Occipital lobe (tissue), 2 donors: ENCODE results near the gene PRDM11. TPM values are rescaled to one million over a fixed set of nuclear protein-coding genes. Genes with fewer than 3 reads are reported as not detected.

ENCODE experiments used
- DNase-seq: peaks from one replicate; lab custom pipeline; 2025; lab: John Stamatoyannopoulos, UW
- total RNA-seq: library from RNA; depleted of rRNA; stranded (reverse); fragments of >200 nt; gene quantifications from one replicate; pipeline ENCODE4 v1.2.3, GENCODE V29; 2014

The PRDM11 gene
- total RNA-seq, 1 donor from 2014 or later = 6.2 TPM

DNA sequence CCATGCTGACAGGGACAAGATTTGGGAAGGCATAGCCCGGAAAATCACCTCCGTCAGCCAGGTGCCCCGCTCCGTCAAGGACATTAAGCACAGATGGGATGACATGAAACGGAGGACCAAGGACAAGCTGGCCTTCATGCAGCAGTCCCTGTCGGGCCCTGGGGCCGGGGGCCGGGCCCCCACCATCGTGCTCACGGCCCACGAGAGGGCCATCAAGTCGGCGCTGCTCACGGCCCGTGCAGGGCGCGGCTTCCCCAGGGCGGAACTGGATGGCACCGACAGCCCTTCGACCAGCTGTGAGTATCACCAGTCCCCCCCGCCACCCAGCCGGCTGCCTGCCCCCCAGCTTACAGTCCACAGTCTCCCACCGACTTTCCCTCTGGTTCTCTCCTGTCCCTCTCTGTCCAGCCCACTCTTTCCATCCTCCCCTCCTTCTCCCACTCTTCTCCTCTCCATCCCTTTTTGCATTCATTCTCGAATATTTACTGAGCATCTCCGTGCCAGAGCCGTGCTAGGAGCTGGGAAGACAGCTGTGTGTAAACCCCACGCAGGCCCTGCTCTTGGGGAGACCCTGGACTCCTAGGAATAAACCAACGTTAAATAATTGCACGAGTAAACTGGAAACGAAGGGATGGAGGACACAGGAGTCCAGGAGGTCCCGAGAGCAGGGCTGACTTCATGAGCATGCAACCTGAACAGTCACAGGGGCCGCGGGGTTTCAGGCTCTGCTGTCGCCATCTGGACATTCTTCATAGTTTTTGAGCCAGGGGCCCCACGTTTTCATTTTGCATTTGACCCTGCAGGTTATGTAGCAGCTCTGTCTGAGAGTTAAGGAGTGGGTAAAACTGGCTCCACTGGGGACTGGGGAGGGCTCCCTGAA lies 62.8 kb downstream of the PRDM11 start:
- DNase-seq = no peak

- peak; percentile 82 for DNase-seq
Observed at GRCh38 chr11:45209891-45210699, 63.7 kb downstream of the PRDM11 start.

DNA sequence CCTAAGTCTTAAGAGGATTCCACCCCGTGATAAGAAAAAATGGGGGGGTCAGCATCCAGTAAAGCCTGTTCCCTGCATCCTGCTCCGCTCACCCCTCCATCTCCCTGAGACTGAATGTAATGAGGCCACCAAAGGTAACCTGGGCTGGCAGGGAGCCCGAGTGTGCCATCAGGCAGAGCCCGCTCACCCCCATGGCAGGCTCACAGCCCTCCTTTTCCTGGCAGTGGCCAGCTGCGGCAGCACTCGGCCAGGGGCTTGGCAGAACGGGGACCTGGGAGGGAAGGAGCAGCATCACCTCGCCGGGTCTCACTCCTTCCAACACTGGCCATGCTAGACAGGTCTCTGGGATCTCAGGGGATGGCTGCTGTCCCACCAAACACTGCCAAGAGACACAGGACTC lies 64.4 kb downstream of the PRDM11 start:
- no peak for DNase-seq

- no peak for DNase-seq
Observed at GRCh38 chr11:45211732-45212131, 65.3 kb downstream of the PRDM11 start.

DNA sequence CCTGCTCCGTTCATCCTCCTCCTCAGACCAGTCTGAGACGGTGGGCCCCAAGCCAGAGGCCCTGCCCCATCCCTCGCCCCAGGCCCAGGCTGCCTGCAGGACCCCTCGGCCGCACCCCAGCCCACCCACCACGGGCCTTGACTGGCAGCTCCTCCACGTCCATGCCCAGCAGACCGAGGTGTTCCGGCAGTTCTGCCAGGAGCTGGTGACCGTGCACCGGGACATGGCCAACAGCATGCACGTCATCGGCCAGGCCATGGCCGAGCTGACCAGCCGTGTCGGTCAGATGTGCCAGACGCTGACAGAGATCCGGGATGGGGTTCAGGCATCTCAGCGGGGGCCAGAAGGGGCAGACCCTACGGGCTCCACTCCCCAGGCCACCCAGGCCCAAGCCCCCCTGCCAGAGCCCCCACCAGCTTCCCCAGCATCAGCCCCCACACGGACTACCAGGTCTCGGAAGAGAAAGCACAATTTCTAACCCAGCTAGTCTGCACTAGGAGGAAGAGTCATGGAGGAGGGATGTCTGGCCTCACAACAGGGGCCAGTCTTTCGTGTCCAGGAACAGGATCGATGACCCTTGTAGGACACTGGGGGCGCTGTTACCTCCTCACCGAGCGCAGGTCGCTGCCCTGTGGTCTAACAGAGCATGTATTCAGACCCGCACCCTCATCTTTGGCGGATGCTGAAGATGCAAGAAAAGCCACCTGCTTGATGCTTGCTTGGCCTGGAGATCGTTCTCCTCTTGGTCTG lies 66.3 kb downstream of the PRDM11 start:
- DNase-seq = no peak

DNA sequence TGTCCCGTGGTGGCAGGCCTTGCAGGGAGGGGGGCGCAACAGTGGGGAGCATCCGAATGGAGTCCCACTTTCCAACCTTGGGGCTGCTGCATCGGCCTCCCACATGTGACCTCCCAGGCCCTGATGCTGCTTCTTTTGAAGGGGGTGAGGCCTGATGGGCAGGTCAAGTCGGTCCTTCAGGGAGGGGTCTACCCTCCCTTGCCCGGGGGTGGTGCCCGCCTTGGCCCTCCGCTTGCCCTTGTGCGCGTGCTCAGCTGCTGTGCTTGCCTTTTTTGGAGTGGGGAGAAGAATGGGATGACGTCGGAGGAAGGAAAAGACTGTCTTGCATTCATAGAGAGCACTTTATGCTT lies 66.9 kb downstream of the PRDM11 start:
- no peak for DNase-seq

GRCh38 chr11:45213717-45214116 lies 67.3 kb downstream of the PRDM11 start:
- DNase-seq = no peak

DNA sequence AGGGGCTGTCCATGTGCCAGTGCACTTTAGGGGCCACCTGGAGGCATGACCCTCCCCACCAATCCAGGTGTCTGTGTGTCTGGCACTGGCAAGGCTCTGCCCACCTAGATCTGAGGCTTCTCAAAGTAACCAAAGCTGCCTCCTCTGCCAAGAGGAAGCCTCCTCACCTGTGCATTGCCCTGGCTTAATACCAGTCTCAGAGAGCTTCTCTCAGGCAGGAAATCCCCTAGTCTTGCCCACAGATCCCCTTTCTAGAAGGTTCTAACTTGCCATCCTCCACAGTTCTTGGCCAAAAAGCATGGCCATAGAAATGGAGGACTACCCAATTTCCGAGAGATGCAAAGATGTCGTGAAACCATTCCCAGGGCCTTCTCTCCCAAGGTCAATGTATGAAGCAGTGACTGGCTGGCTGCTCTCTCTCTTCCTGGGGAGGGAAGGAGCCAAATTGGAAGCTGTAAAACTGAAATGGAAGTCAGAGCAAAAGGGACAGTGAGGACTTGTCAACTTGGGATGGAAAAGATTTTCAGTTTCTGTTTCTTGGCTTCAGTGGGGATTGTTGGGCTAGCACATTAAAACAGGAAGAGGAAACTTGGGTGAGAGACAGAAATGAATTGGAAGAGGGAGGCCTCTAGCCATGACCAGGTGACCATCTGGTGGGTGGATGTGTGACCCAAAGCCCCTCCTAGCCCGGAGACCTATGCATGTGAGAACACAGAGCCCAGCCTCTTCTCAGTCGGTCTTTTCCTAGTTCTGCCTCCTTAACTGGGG lies 68.8 kb downstream of the PRDM11 start:
- DNase-seq = no peak

DNA sequence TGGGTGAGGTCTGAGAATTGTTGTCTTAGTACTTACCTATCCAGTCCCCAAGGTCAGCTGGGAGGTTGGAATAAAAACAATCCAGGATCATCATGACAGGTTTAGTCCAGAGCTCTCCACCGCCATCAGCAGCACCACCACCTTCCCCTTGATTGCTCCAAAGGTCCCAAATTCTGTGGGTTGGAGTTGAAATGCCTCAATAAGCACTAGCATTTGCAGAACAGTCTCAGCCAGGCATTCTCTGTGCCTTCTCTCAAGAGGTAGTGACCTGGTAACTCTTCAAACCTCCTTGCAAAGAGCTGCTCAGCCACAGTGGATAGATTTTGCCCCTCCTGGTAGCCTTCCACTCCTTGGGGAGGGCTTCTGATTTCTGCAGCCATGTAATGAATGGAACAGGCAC lies 69.6 kb downstream of the PRDM11 start:
- no peak for DNase-seq

GRCh38 chr11:45216901-45217300 lies 70.5 kb downstream of the PRDM11 start:
- DNase-seq = no peak

- no peak for DNase-seq
Observed at GRCh38 chr11:45217991-45218390, 71.6 kb downstream of the PRDM11 start.

GRCh38 chr11:45218705-45219104 lies 72.3 kb downstream of the PRDM11 start:
- no peak for DNase-seq

DNA sequence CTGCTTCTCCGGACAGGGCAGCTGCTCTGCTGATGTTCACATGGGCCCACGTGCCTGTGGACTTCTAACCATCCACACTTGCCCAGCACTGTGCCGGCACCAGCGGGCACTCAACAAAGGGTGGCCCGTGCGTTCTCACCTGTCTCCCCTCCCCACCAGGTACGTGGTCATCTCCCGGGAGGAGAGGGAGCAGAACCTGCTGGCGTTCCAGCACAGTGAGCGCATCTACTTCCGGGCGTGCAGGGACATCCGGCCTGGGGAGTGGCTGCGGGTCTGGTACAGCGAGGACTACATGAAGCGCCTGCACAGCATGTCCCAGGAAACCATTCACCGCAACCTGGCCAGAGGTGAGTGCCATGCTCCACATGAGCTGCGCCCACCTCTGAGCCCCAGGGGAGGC lies 73.0 kb downstream of the PRDM11 start:
- no peak for DNase-seq

DNA sequence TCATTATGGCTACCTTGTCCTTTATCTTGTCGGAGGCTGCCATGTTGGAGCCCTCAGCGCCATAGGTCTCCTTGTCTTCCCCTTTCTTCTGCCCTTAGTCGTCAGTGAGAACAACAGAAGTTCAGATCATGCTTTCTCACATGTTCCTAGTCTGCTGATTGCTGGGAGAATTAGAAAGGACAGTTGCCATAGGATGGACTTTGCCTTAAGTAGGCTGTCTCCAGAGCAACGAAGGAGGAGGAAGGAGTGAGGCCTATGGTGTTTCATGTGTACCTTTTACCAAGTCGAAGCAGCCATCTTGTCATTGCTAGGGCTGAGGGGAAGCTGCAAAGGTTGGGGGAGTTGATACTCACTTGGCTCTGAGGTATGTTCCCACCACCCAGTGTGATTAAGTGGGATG lies 77.1 kb downstream of the PRDM11 start:
- DNase-seq = no peak

- DNase-seq = no peak
Observed at GRCh38 chr11:45224766-45225165, 78.3 kb downstream of the PRDM11 start.

GRCh38 chr11:45225277-45225676 lies 78.8 kb downstream of the PRDM11 start:
- no peak for DNase-seq

DNA sequence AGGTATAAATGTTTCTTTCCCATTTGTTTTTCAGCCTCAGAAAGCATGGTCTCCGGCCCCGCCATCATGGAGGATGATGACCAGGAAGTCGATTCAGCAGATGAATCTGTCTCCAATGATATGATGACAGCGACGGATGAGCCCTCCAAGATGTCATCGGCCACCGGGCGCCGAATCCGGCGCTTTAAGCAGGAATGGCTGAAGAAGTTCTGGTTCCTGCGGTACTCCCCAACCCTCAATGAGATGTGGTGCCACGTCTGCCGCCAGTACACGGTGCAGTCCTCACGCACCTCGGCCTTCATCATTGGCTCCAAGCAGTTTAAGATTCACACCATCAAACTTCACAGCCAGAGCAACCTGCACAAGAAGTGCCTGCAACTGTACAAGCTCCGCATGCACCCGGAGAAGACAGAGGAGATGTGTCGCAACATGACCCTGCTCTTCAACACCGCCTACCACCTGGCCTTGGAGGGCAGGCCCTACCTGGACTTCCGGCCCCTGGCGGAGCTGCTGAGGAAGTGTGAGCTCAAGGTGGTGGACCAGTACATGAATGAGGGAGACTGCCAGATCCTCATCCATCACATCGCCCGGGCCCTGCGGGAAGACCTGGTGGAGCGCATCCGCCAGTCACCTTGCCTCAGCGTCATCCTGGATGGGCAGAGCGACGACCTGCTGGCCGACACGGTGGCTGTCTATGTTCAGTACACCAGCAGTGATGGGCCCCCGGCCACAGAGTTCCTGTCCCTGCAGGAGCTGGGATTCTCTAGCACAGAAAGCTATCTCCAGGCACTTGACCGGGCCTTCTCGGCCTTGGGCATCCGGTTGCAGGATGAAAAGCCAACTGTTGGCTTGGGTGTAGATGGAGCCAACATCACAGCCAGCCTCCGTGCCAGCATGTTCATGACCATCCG lies 79.8 kb downstream of the PRDM11 start:
- no peak for DNase-seq

DNA sequence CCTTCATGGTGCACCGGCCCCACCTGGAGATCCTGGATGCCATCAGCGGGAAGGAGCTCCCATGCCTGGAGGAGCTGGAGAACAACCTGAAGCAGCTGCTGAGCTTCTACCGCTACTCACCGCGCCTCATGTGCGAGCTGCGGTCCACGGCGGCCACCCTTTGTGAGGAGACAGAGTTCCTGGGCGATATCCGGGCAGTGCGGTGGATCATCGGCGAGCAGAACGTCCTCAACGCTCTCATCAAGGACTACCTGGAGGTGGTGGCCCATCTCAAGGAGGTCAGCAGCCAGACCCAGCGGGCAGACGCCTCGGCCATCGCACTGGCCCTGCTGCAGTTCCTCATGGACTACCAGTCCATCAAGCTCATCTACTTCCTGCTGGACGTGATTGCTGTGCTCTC lies 80.5 kb downstream of the PRDM11 start:
- no peak for DNase-seq

DNA sequence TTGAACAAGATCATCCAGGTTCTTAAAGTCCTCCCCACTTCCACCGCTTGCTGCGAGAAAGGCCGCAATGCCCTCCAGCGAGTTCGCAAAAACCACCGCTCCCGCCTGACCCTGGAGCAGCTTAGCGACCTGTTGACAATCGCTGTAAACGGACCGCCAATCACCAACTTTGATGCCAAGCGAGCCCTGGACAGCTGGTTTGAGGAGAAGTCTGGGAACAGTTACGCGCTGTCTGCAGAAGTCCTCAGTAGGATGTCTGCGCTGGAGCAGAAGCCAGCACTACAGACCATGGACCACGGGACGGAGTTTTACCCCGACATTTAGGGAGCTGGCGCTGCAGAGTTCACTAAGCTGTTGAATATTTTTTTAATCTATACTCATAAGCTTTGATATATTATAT lies 81.4 kb downstream of the PRDM11 start:
- DNase-seq = no peak

DNA sequence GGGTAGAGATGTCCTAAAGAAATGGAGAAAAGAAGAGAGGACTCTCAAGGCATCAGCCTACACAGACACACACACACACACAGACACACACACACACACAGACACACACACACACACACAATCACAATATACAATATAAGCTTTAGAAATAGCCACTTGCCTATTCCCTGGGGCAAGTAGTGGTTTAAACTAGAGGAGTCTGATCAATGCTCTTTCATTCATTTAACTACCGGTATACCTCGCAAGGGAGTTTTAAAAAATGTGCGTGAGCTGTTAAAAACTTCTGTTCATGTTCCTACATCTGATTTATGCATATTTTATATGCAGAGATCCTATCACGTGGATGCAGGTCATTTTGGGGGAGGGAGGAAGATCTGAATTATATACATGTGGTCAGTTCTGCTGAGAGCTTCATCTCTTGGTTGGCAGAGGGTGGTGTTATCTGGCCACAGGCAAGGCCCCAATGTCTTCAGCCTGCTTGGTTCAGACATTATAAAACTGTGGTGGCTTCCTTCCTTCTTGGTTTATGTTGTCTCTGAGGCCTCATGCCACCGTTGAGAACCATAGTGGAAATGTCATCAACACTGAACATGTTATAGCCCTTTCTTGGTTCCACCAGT lies 83.1 kb downstream of the PRDM11 start:
- no peak for DNase-seq
